NCI-H446 treated with DMSO at 0.1 percent for 48 hours (cell line): Measurements from ENCODE around the gene STUM.
"Not testable (repeated sequence)": the region's sequence is repeated elsewhere in the genome, so short reads cannot be mapped to it uniquely, and the experiment has no call there.

Experiments
- DNase-seq: peaks from one replicate; lab custom pipeline; 2025; lab: John Stamatoyannopoulos, UW

STUM gene

GRCh38 chr1:226627050-226627755 lies 78.6 kb downstream of the STUM start:
- DNase-seq = no peak

GRCh38 chr1:226627924-226628611 lies 79.5 kb downstream of the STUM start:
- no peak for DNase-seq

DNA sequence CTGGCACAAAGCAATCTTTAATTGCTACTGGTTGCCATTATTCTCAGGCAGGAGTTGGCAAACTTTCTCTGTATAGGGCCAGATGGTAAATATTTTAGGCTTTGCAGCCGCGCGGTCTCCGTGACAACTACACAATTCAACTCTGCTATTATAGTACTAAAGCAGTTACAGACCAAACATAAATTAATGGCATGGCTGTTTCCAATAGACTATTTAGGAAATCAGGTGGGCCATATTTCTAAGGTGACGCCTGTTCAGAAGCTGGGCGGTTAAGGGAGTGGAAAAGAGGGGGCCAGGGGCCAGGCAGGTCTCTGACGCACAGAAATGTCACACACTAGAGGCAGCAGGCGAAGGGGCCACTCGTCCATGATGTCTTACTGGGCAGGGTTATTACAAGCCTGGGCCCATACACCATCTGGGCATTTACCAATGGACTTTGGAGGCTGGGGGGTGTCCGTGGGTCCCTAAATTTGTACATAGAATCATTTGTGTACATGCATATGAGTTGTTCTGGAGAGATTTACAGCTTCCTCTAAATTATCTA lies 80.1 kb downstream of the STUM start:
- DNase-seq = peak; percentile 78

DNA sequence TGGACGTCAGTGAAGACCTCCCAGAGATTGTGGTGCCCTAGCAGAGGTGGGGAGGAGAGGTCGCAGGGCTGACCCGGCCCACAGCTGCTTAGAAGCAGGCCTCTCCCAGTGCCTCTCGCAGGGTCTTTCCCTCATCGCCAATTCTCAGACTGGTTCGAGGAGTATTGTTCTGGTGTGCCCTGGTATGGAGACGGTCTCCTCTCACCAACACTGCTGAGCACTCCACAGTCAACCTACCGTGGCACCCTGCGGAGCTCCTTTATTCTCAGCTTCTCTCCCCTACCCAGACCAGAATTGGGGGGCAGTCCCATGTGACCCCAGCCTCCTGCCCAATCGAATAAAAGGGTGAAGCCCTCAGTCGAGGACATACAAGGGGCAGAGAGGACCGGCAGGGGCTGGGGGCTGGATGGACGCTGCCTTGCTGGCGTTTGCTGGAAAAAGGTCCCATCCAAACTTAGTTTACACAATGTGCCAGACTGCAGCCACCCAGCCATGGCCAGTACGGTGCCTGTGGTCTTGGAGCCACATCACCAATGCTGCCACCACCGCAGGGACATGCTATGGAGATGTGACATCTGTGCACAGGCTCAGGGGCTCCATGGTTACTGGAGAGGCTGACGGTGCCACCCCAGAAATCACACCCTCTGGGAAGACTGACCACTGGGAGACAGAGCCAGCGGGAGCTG lies 80.8 kb downstream of the STUM start:
- DNase-seq = no peak

GRCh38 chr1:226629896-226630550 lies 81.5 kb downstream of the STUM start:
- no peak for DNase-seq

GRCh38 chr1:226630592-226630991 lies 82.0 kb downstream of the STUM start:
- no peak for DNase-seq

- no peak for DNase-seq
Measured at GRCh38 chr1:226631229-226632000, 82.9 kb downstream of the STUM start.

GRCh38 chr1:226632169-226632879 lies 83.8 kb downstream of the STUM start:
- DNase-seq = peak; percentile 13

DNA sequence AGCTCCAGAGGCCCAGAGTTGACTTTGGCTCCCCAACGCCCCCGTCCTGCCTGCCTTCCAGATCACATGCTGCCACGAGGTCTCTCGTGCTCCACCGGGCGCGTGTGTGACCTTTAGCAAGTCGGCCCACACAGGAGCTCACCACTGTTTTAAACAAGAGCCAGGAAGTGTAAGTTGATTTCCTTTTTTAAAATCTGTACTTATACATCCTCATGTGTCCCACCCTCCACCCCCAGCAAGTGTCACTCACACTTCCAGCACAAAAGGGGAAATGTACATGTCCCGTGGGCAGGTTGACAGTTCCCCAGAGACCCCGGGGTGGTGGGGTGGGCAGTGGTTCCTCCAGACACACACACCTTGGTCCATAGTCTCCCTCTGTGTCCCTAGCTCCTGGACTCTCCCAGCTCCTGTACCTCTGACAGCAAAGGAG lies 84.4 kb downstream of the STUM start:
- DNase-seq = no peak

- peak; percentile 85 for DNase-seq
Measured at GRCh38 chr1:226633541-226634165, 85.1 kb downstream of the STUM start.

- DNase-seq = no peak
Measured at GRCh38 chr1:226634166-226634588, 85.6 kb downstream of the STUM start.

DNA sequence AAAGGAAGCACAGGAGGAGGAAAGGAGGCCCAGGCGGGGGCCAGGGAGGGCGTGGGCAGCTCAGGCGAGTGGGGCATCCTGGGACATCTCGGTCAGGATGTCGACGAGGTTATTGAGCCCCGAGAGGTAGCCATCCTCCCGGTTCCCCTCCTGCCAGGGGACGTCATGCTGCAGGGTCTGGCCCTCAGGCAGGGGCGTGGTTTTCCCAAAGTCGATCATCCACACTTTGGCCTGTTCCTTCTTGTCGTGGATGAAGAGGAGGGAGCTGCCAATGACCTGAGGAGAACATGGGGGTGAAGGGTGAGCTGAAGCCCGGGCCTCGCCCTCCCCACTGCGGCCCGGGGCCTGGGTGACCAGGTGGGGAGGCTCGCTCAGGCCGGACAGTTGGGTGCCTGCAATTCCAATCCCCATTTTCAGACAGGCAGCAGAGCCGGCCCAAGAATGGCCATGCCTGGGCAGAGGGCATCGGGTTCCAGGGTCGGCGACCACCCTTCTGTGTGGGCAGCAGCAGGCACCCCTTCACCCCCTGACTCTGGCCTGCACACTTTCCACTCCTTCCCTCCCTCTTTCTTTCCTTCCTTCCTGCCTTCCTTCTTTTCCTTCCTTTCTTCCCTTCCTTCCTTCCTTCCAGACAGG lies 86.2 kb downstream of the STUM start:
- DNase-seq = no peak

- DNase-seq = no peak
Measured at GRCh38 chr1:226635456-226635941, 86.9 kb downstream of the STUM start.

DNA sequence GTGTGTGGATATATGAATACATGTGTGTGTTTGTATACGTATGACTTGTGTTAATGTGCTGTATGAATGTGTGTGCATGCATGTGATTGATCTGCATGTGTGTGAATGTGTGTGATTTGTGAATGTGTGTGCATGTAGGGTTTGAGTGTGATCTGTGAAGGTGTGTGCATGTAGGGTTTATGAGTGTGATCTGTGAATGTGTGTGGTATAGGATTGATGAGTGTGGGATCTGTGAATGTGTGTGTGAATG lies 88.2 kb downstream of the STUM start:
- no peak for DNase-seq

- DNase-seq = no peak
Measured at GRCh38 chr1:226637147-226637935, 88.8 kb downstream of the STUM start.

GRCh38 chr1:226638001-226638601 lies 89.5 kb downstream of the STUM start:
- DNase-seq = no peak

DNA sequence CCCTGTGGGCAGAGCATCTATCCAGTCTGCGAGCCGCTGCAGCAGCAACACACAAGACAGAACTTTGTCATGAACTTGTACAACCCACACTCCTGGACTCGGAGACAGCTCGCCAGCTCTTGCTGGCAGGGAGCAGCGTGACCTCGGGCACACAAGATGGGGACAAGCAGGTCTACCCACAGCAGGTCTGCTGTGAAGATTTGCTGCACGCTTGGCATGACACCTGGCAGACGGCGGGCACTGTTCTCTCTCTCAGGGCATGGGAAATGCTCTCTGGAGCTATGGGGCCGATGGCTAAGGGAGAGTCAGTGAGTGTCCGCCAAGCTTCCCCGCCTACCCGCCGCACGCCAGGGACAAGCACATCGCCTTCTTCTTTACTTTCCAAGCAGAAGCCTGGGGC lies 90.0 kb downstream of the STUM start:
- DNase-seq = no peak

DNA sequence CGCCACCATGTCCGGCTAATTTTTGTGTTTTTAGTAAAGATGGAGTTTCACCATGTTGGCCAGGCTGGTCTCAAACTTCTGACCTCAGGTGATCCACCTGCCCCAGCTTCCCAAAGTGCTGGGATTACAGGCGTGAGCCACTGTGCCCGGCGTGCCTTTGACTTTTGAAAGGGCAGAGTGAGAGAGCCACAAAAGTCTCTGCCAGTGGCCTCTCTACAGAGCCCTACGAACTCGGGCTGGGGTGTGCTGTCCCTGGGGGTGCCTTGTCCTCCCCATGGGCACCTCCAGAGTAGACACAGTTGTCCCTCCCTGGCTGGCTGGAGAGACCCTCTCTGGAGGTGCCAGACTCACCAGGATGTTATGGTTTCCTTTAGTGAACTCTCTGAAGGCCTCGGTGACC lies 90.6 kb downstream of the STUM start:
- DNase-seq = not testable (repeated sequence)

GRCh38 chr1:226639631-226640061 lies 91.1 kb downstream of the STUM start:
- no peak for DNase-seq
